Neural progenitor cell (in vitro differentiated cells): Measurements from ENCODE around the gene TBX21. TPM values are rescaled to one million over a fixed set of nuclear protein-coding genes. Genes with fewer than 3 reads are reported as not detected.

Experiments used
- DNase-seq: peaks from one replicate; pipeline ENCODE4 v3.0.0-alpha.2; 2016; ENCODE audit warnings: low spot score
- H2AFZ ChIP-seq: fragments of 200-600 bp; sonication (generic); replicated peaks from 2 replicates; pipeline ENCODE4 v1.6.1; 2016; ENCODE audit warnings: antibody characterized with exemption
- H3F3A ChIP-seq: fragments of 200-600 bp; sonication (generic); 2 replicates; pipeline ENCODE4 v1.6.1; 2016; ENCODE audit warnings: antibody characterized with exemption, low read depth
- H3K27ac ChIP-seq: fragments of 200-600 bp; sonication (generic); 2 replicates; pipeline ENCODE4 v1.5.1; 2016; ENCODE audit warnings: mild to moderate bottlenecking
- H3K27me3 ChIP-seq: fragments of 200-600 bp; sonication (generic); 2 replicates; pipeline ENCODE4 v1.6.1; 2016; ENCODE audit warnings: mild to moderate bottlenecking, moderate library complexity
- H3K36me3 ChIP-seq: fragments of 200-600 bp; sonication (generic); 2 replicates; pipeline ENCODE4 v1.5.1; 2016
- H3K4me1 ChIP-seq: fragments of 200-600 bp; sonication (generic); 2 replicates; pipeline ENCODE4 v1.6.1; 2016; ENCODE audit warnings: mixed run types
- H3K4me2 ChIP-seq: fragments of 200-600 bp; sonication (generic); 2 replicates; pipeline ENCODE4 v1.6.1; 2016
- H3K4me3 ChIP-seq: fragments of 200-600 bp; sonication (generic); 2 replicates; pipeline ENCODE4 v1.5.1; 2016
- H3K79me2 ChIP-seq: fragments of 200-600 bp; sonication (generic); 2 replicates; pipeline ENCODE4 v1.6.1; 2016; ENCODE audit warnings: low read depth
- H3K9ac ChIP-seq: fragments of 200-600 bp; sonication (generic); 2 replicates; pipeline ENCODE4 v1.6.1; 2016
- H3K9me3 ChIP-seq: fragments of 200-600 bp; sonication (generic); 2 replicates; pipeline ENCODE4 v1.5.1; 2016; ENCODE audit warnings: low read depth
- H4K20me1 ChIP-seq: fragments of 200-600 bp; sonication (generic); 2 replicates; pipeline ENCODE4 v1.6.1; 2016; ENCODE audit warnings: low read depth
- H3K27ac Mint-ChIP-seq: 3 replicates; pipeline ENCODE4 v1.8.0; 2021; ENCODE audit warnings: mixed read lengths
- H3K27me3 Mint-ChIP-seq: 2 replicates; pipeline ENCODE4 v1.8.0; 2022; ENCODE audit warnings: low read depth, mild to moderate bottlenecking, inconsistent platforms, moderate library complexity, mixed read lengths; ENCODE audit not compliant: insufficient read depth
- H3K36me3 Mint-ChIP-seq: 3 replicates; pipeline ENCODE4 v1.8.0; 2021; ENCODE audit warnings: mixed read lengths
- H3K4me1 Mint-ChIP-seq: 3 replicates; pipeline ENCODE4 v1.8.0; 2021; ENCODE audit warnings: mixed read lengths
- H3K4me3 Mint-ChIP-seq: 3 replicates; pipeline ENCODE4 v1.8.0; 2021; ENCODE audit warnings: mild to moderate bottlenecking, moderate library complexity, mixed read lengths
- H3K9me3 Mint-ChIP-seq: 3 replicates; pipeline ENCODE4 v1.8.0; 2020; ENCODE audit warnings: mixed read lengths
- CTCF ChIP-seq: fragments of 200-600 bp; sonication (generic); IDR thresholded peaks from 2 replicates; pipeline ENCODE4 v1.5.1; 2017; ENCODE audit warnings: antibody characterized with exemption, mild to moderate bottlenecking
- EZH2 ChIP-seq: fragments of 200-600 bp; sonication (generic); IDR thresholded peaks from 2 replicates; pipeline ENCODE4 v1.6.1; 2017; ENCODE audit warnings: antibody characterized with exemption, mild to moderate bottlenecking, moderate library complexity
- EZH2phosphoT487 ChIP-seq: fragments of 200-600 bp; sonication (generic); IDR thresholded peaks from 2 replicates; pipeline ENCODE4 v1.6.1; 2017; ENCODE audit warnings: antibody characterized with exemption
- total RNA-seq: library from RNA; depleted of rRNA; stranded (reverse); fragments of >200 nt; gene quantifications from 2 replicates; pipeline ENCODE4 v1.2.3, GENCODE V29; 2015; ENCODE audit warnings: low replicate concordance

Gene TBX21
- total RNA-seq, 1 donor from 2014 or later = not detected

- TF ChIP-seq EZH2 (no peak), CTCF (no peak), EZH2phosphoT487 (no peak)
- H3K27ac Mint-ChIP-seq = no peak overlapping the region
- H3K4me1 Mint-ChIP-seq = peaks cover 2% of the 10 kb centered on the region
- Histone ChIP-seq H3K4me3 (no peak overlapping the region), H2AFZ (no peak overlapping the region), H3K36me3 (no peaks in the 10 kb centered on the region), H3K9ac (no peak overlapping the region), H3K27me3 (peaks cover 86% of the 10 kb centered on the region), H3K4me2 (no peak overlapping the region), H4K20me1 (peaks cover 12% of the 10 kb centered on the region), H3K27ac (no peak overlapping the region), H3K4me1 (no peaks in the 10 kb centered on the region), H3K79me2 (no peaks in the 10 kb centered on the region), H3K9me3 (no peaks in the 10 kb centered on the region), H3F3A (peaks cover 13% of the 10 kb centered on the region)
- no peak for DNase-seq
- peaks cover 62% of the 10 kb centered on the region for H3K27me3 Mint-ChIP-seq
- peaks cover 1% of the 10 kb centered on the region for H3K36me3 Mint-ChIP-seq
- peaks cover 3% of the 10 kb centered on the region for H3K9me3 Mint-ChIP-seq
- no peak overlapping the region for H3K4me3 Mint-ChIP-seq
These were observed 59.9 kb downstream of the TBX21 start for GRCh38 chr17:47792979-47793378.

Other genes with a start within 250 kb of the TBX21 start
- gene NPEPPS, start 202.1 kb upstream of the TBX21 start, total RNA-seq = 92.5 and 121 TPM in 2 replicates
- 454 and 543 TPM in 2 replicates for gene KPNB1, start 83.3 kb upstream of the TBX21 start, total RNA-seq
- gene TBKBP1, start 39.1 kb upstream of the TBX21 start, total RNA-seq = 3.0 and 21.6 TPM in 2 replicates
- gene OSBPL7, start 88.6 kb downstream of the TBX21 start, total RNA-seq = 5.1 and 10.8 TPM in 2 replicates
- 48.2 and 63.3 TPM in 2 replicates for gene MRPL10, start 98.3 kb downstream of the TBX21 start, total RNA-seq
- gene LRRC46, start 98.4 kb downstream of the TBX21 start, total RNA-seq = 0.06 and 0.12 TPM in 2 replicates
- 29.8 and 61.3 TPM in 2 replicates for gene SCRN2, start 108.0 kb downstream of the TBX21 start, total RNA-seq
- 0.04 and 0.65 TPM in 2 replicates for gene SP6, start 117.9 kb downstream of the TBX21 start, total RNA-seq
- 1.6 and 2.3 TPM in 2 replicates for gene SP2, start 163.0 kb downstream of the TBX21 start, total RNA-seq
- gene PNPO, start 208.3 kb downstream of the TBX21 start, total RNA-seq = 8.0 and 9.1 TPM in 2 replicates
- not detected in 2 replicates for gene PRR15L, start 224.6 kb downstream of the TBX21 start, total RNA-seq
- gene CDK5RAP3, start 237.9 kb downstream of the TBX21 start, total RNA-seq = 104 and 168 TPM in 2 replicates